ENCODE measurements around the gene TSR3.

The TSR3 gene

DNA sequence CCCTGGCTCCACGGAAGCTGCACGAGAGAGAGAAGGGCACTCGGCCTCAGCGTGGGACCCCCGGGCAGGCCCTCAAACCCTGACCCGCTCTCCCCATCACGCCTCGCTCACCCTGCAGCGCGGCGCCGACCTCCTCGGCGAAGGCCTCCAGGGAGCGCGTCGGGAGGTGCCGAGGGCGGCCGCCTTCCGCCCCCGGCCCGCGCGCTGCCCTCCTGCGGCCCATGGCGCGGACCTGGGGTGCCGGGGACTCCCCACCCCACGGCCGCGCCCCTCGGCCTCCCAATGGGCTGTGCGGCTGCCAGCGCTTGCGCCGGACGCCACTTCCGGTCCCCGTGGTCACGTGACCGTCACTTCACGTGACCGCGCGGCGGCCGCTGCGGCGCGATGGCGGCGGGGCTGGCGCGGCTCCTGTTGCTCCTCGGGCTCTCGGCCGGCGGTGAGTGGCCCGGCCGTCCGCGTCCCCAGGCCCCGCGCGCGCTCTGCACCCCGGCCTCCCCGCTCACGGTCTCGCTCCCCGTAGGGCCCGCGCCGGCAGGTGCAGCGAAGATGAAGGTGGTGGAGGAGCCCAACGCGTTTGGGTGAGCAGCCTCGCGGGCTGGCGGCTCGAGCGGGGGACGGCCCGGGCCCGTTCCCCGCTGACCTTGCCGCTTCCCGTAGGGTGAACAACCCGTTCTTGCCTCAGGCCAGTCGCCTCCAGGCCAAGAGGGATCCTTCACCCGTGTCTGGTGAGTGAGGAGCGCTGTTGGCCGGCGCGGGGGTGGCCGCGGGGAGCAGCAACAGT is at the start of gene TSR3, which contains the start of gene GNPTG:
TSS of gene TSR3 (minus strand) at position 297 of the 781 bp plus-strand sequence. CDS start at position 223, 74 bp downstream.
TSS of gene GNPTG (plus strand) at position 350 of the 781 bp plus-strand sequence. CDS start at position 385, 35 bp downstream.
- H3K4me3 ChIP-seq (ENCODE audit: low read depth, low read length): peak within 1 kb of the TSS; percentile 90
- DNase-seq (ENCODE audit: low read depth): peak; percentile 85
- peak; percentile 67 for TF ChIP-seq MYC (IDR thresholded peaks at IDR 0.05; ENCODE audit: low read depth, low read length)
- TF ChIP-seq, protein P1, sequence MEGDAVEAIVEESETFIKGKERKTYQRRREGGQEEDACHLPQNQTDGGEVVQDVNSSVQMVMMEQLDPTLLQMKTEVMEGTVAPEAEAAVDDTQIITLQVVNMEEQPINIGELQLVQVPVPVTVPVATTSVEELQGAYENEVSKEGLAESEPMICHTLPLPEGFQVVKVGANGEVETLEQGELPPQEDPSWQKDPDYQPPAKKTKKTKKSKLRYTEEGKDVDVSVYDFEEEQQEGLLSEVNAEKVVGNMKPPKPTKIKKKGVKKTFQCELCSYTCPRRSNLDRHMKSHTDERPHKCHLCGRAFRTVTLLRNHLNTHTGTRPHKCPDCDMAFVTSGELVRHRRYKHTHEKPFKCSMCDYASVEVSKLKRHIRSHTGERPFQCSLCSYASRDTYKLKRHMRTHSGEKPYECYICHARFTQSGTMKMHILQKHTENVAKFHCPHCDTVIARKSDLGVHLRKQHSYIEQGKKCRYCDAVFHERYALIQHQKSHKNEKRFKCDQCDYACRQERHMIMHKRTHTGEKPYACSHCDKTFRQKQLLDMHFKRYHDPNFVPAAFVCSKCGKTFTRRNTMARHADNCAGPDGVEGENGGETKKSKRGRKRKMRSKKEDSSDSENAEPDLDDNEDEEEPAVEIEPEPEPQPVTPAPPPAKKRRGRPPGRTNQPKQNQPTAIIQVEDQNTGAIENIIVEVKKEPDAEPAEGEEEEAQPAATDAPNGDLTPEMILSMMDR (IDR thresholded peaks at IDR 0.05; ENCODE audit: low read depth, low read length): no peak
- TF ChIP-seq, protein P2, sequence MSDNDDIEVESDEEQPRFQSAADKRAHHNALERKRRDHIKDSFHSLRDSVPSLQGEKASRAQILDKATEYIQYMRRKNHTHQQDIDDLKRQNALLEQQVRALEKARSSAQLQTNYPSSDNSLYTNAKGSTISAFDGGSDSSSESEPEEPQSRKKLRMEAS (IDR thresholded peaks at IDR 0.05; ENCODE audit: low read depth, low read length): peak; percentile 90

DNA sequence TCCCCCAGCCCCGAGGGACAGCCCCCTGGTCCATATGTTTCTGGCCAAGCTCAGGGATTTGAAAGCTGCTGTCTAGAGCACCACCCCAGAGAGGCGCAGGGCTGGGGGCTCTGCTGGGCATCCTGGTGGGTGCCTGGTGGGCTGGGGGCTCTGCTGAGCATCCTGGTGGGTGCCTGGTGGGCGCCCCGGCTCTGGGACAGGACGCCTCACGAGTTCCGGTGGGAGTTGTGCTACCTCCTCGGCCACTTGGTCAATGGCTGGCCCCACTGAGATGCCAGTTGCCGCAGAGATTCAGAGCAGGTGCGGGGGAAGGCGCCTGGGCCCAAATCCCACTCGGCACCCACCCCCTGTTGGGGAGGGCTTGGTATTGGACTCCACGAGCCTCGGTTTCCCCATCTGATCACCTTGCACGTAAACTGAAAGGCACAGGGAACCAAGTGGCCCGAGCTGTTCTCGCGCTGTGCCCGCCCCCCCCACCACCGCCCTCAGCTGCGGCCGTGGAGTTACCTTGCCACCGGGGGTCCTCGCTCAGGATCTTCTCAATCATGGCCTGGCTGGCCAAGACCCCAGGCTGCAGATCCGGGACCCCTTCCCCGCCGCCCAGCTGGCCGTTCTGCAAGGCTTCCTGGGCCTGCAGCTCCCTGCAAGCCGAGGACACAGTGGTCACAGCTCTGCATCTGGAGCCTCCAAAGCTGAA is 49.5 kb upstream of the TSR3 start:
- H3K4me3 ChIP-seq (ENCODE audit: low read depth, low read length): no peak overlapping the region
- no peak for TF ChIP-seq MYC (IDR thresholded peaks at IDR 0.05; ENCODE audit: low read depth, low read length)
- TF ChIP-seq POLR2A (IDR thresholded peaks at IDR 0.05; ENCODE audit: extremely low read depth, insufficient read length): no peak
- TF ChIP-seq, protein P1 (IDR thresholded peaks at IDR 0.05; ENCODE audit: low read depth, low read length): no peak
- TF ChIP-seq, protein P2 (IDR thresholded peaks at IDR 0.05; ENCODE audit: low read depth, low read length): no peak
- DNase-seq (ENCODE audit: low read depth): no peak

DNA sequence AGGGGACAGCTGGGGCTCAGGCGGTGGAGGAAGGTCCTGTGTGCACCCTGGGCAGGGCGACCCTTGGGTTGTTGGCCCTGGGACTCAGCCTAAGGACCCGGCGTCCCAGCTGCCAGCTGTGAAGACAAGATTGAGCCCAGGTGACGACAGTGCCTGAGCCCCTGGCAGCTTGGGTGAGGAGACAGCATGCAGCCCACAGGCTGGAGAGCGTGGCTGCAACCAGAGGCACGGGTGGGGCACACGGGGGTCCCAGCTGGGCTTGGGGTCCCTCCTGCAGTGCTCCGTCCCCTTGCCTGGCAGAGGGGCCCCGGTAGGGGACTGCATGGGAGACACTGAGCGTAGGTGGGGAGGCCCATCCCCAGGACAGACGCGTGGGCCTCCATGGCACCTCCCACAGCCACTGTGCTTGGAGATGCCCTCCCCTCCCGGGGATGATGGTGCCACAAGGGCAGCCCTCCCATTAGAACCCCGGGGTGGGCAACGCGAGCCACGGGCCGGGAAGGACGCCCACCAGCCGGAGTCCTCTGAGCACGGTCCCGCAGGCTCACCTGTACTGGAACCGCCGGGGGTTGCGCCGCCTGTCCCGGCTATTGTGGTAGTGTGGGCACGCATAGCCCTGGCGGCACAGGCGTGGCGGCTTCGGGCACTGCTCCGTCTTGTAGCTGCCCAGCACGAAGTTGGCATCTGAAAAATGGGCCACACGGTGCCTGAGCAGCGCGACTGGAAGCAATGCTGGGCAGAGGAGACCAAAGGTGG is 47.3 kb upstream of the TSR3 start:
- TF ChIP-seq, protein P1 (IDR thresholded peaks at IDR 0.05; ENCODE audit: low read depth, low read length): no peak
- TF ChIP-seq, protein P2 (IDR thresholded peaks at IDR 0.05; ENCODE audit: low read depth, low read length): no peak
- no peak for TF ChIP-seq POLR2A (IDR thresholded peaks at IDR 0.05; ENCODE audit: extremely low read depth, insufficient read length)
- no peak for TF ChIP-seq MYC (IDR thresholded peaks at IDR 0.05; ENCODE audit: low read depth, low read length)
- DNase-seq (ENCODE audit: low read depth): no peak
- H3K4me3 ChIP-seq (ENCODE audit: low read depth, low read length): no peak overlapping the region

DNA sequence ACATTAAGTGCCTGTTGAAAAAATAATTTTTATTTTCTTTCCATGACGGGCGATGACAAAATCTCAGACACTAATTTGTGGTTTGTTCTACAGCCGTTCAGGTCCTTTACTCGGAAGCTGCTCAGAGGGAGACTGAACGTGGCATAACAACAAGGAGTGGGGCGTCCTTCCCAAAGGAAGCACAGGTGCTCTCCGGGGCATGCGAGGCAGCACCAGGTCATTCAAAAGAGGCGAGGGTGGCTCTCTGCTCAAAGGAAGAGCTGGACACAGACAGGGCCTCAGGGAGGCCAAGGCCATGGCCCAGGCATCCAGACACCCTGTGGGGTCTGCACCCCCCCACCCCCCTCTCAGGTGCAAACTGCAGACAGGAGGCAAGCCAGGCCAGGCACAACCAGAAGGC is 46.7 kb upstream of the TSR3 start:
- H3K4me3 ChIP-seq (ENCODE audit: low read depth, low read length): no peak overlapping the region
- no peak for DNase-seq (ENCODE audit: low read depth)
- TF ChIP-seq POLR2A (IDR thresholded peaks at IDR 0.05; ENCODE audit: extremely low read depth, insufficient read length) (no peak), MYC (IDR thresholded peaks at IDR 0.05; ENCODE audit: low read depth, low read length) (no peak)
- TF ChIP-seq, protein P1 (IDR thresholded peaks at IDR 0.05; ENCODE audit: low read depth, low read length): no peak
- TF ChIP-seq, protein P2 (IDR thresholded peaks at IDR 0.05; ENCODE audit: low read depth, low read length): no peak

DNA sequence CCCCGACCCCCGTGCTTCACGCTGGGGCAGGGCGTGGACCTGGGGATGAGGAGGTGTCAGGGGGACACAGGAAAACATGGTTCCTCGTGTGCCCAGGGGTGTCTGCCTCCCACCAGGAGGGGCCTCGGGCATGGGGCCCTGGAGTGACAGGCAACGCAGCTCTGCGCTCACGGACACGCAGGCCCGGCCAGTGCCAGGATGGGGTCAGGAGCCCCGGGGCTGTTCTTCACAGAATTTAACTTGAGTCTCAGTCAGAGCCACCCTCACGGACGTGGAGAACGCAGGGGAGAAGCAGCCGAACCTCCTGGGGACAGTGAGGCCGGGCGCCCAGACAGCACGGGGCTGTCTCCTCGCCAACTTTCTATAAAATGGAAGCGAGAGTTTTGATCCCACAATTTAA is 46.1 kb upstream of the TSR3 start:
- no peak overlapping the region for H3K4me3 ChIP-seq (ENCODE audit: low read depth, low read length)
- DNase-seq (ENCODE audit: low read depth): no peak
- TF ChIP-seq MYC (IDR thresholded peaks at IDR 0.05; ENCODE audit: low read depth, low read length) (no peak), POLR2A (IDR thresholded peaks at IDR 0.05; ENCODE audit: extremely low read depth, insufficient read length) (no peak)
- TF ChIP-seq, protein P1 (IDR thresholded peaks at IDR 0.05; ENCODE audit: low read depth, low read length): no peak
- TF ChIP-seq, protein P2 (IDR thresholded peaks at IDR 0.05; ENCODE audit: low read depth, low read length): no peak

All from NB4 (cell line).